Measurements from ENCODE around the gene MRPL1.

DNA sequence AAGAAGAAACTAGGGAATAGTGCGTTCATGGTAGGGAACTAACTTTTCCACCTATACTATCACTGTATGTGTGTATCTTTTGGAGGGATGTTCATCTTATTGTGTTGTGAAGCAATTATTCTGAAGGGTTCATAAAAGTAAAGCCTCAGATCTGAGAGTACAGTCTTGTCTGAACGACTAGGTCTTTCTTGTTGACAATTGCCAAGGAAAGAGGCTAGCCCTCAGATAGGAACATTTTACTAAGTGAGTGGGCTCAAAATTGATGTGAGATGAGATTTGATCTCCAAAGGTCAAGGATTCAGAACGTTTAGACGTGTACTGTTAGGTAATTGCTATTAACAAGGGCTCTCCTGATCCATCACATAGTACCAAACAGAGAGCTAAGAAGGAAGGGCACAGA is 28.2 kb upstream of the MRPL1 start:
- TF ChIP-seq, protein P1, sequence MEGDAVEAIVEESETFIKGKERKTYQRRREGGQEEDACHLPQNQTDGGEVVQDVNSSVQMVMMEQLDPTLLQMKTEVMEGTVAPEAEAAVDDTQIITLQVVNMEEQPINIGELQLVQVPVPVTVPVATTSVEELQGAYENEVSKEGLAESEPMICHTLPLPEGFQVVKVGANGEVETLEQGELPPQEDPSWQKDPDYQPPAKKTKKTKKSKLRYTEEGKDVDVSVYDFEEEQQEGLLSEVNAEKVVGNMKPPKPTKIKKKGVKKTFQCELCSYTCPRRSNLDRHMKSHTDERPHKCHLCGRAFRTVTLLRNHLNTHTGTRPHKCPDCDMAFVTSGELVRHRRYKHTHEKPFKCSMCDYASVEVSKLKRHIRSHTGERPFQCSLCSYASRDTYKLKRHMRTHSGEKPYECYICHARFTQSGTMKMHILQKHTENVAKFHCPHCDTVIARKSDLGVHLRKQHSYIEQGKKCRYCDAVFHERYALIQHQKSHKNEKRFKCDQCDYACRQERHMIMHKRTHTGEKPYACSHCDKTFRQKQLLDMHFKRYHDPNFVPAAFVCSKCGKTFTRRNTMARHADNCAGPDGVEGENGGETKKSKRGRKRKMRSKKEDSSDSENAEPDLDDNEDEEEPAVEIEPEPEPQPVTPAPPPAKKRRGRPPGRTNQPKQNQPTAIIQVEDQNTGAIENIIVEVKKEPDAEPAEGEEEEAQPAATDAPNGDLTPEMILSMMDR (optimal IDR thresholded peaks at IDR 0.05 in 1 of 3, IDR thresholded peaks at IDR 0.05 in 1 of 3, conservative IDR thresholded peaks at IDR 0.05 in 1 of 3; ENCODE audit: extremely low read depth in 1 of 3, insufficient read depth in 2 of 3, low read length in 3 of 3), result no peak
- TF ChIP-seq EZH2 (IDR thresholded peaks at IDR 0.05; ENCODE audit: low read length), result no peak
